H1 (cell line): ENCODE data around the gene DENND6B. TPM values are rescaled to one million over a fixed set of nuclear protein-coding genes. Genes with fewer than 3 reads are reported as not detected.

Experiments
- CTCF ChIA-PET: fragments of 300-600 bp; sonication (Branson Sonifier 250); formaldehyde crosslinking; loops from one replicate; lab custom pipeline; 2021; ENCODE audit not compliant: partially characterized antibody; lab: Charles Lee
- POLR2A ChIA-PET: fragments of 300-600 bp; sonication (Branson Sonifier 250); formaldehyde crosslinking; loops from one replicate; lab custom pipeline; 2021; ENCODE audit warnings: inconsistent platforms; ENCODE audit not compliant: partially characterized antibody; lab: Charles Lee
- DNase-seq, 2 experiments: peaks; one replicate each; pipeline versions ENCODE4 v3.0.0 to v3.0.0-alpha.2; 2010 to 2022; ENCODE audit warnings: low spot score in 2 of 2, low read depth in 1 of 2, mixed read lengths in 1 of 2
- FAIRE-seq: peaks from 2 replicates; lab custom pipeline; 2011; peaks lifted over from hg19 to GRCh38; lab: Jason Lieb, UNC
- H2AFZ ChIP-seq: 2 replicates; pipeline ENCODE4 v1.8.1; 2012; ENCODE audit warnings: low read length, inconsistent platforms
- H2AK5ac ChIP-seq: 2 replicates; pipeline ENCODE4 v1.6.1; 2013; ENCODE audit warnings: low read depth, low read length
- H2BK120ac ChIP-seq: replicated peaks from 2 replicates; pipeline ENCODE3; 2013; ENCODE audit warnings: low read depth, low read length, inconsistent platforms
- H2BK12ac ChIP-seq: 2 replicates; pipeline ENCODE4 v1.6.1; 2013; ENCODE audit warnings: low read depth, low read length
- H2BK15ac ChIP-seq: 2 replicates; pipeline ENCODE4 v1.6.1; 2013; ENCODE audit warnings: low read length
- H2BK20ac ChIP-seq: 2 replicates; pipeline ENCODE4 v1.6.1; 2013; ENCODE audit warnings: low read length
- H2BK5ac ChIP-seq: 2 replicates; pipeline ENCODE4 v1.6.1; 2013; ENCODE audit warnings: low read depth, low read length
- H3K14ac ChIP-seq: 2 replicates; pipeline ENCODE4 v1.6.1; 2013; ENCODE audit warnings: inconsistent platforms; ENCODE audit not compliant: insufficient read length
- H3K18ac ChIP-seq: 2 replicates; pipeline ENCODE4 v1.6.1; 2013; ENCODE audit warnings: low read length; ENCODE audit errors: extremely low read depth
- H3K23ac ChIP-seq: 2 replicates; pipeline ENCODE4 v1.6.1; 2013; ENCODE audit warnings: inconsistent platforms; ENCODE audit not compliant: insufficient read length
- H3K23me2 ChIP-seq: 2 replicates; pipeline ENCODE4 v1.6.1; 2013; ENCODE audit warnings: low read depth, low read length
- H3K27ac ChIP-seq: 2 replicates; pipeline ENCODE4 v1.6.1; 2011; ENCODE audit warnings: low read depth, low read length, inconsistent platforms
- H3K27me3 ChIP-seq, 4 experiments: replicated peaks in 1 of 4; 1 replicate in 1 of 4; 2 replicates in 3 of 4; pipeline versions ENCODE4 v1.6.1 to v1.8.1; 2011 to 2013; ENCODE audit warnings: low read length in 3 of 4, mild to moderate bottlenecking in 3 of 4, inconsistent platforms in 2 of 4, mixed read lengths in 2 of 4, moderate library complexity in 1 of 4; ENCODE audit not compliant: control insufficient read depth in 3 of 4, insufficient read depth in 3 of 4; ENCODE audit errors: extremely low read depth in 1 of 4
- H3K36me3 ChIP-seq, 4 experiments: 2 replicates each; pipeline versions ENCODE4 v1.6.1 to v1.8.1; 2011 to 2013; ENCODE audit warnings: mild to moderate bottlenecking in 4 of 4, low read length in 3 of 4, moderate library complexity in 2 of 4, control low read depth in 1 of 4, inconsistent platforms in 1 of 4; ENCODE audit not compliant: insufficient read depth in 4 of 4, control insufficient read depth in 2 of 4
- H3K4ac ChIP-seq: replicated peaks from 2 replicates; pipeline ENCODE3; 2013; ENCODE audit warnings: low read length, low read depth, mixed read lengths, inconsistent platforms; ENCODE audit not compliant: insufficient read length
- H3K4me1 ChIP-seq, 4 experiments: replicated peaks in 1 of 4; 1 replicate in 1 of 4; 2 replicates in 3 of 4; pipeline versions ENCODE4 v1.6.1 to v1.8.1; 2011 to 2013; ENCODE audit warnings: low read length in 3 of 4, inconsistent platforms in 2 of 4, mixed read lengths in 1 of 4; ENCODE audit not compliant: insufficient read depth in 4 of 4, control insufficient read depth in 3 of 4
- H3K4me2 ChIP-seq, 2 experiments: 2 replicates each; pipeline versions ENCODE4 v1.6.1 to v1.8.1; 2011 to 2013; ENCODE audit warnings: low read depth in 2 of 2, low read length in 2 of 2, control low read depth in 1 of 2, inconsistent platforms in 1 of 2, mild to moderate bottlenecking in 1 of 2; ENCODE audit not compliant: insufficient read depth in 1 of 2
- H3K4me3 ChIP-seq, 4 experiments: fragments of 200-600, 300-600 bp in 1 of 4; sonication (generic), shearing (Covaris generic), sonication (Bioruptor Twin) in 1 of 4; 2 replicates each; pipeline versions ENCODE4 v1.5.1 to v1.8.1; 2011 to 2016; ENCODE audit warnings: low read length in 4 of 4, low read depth in 3 of 4, control low read depth in 2 of 4, inconsistent platforms in 2 of 4, mild to moderate bottlenecking in 2 of 4, mixed read lengths in 1 of 4, moderate library complexity in 1 of 4; ENCODE audit not compliant: insufficient read depth in 2 of 4; ENCODE audit errors: extremely low read depth in 1 of 4
- H3K56ac ChIP-seq: replicated peaks from 2 replicates; pipeline ENCODE3; 2013; ENCODE audit warnings: low read depth, mild to moderate bottlenecking, mixed read lengths, low read length, inconsistent platforms; ENCODE audit not compliant: insufficient read length
- H3K79me1 ChIP-seq: 2 replicates; pipeline ENCODE4 v1.6.1; 2013; ENCODE audit warnings: low read depth, low read length, control low read depth
- H3K79me2 ChIP-seq, 2 experiments: 2 replicates each; pipeline versions ENCODE4 v1.6.1 to v1.8.1; 2012 to 2013; ENCODE audit warnings: low read length in 2 of 2, mild to moderate bottlenecking in 2 of 2, inconsistent platforms in 1 of 2; ENCODE audit not compliant: insufficient read depth in 2 of 2, control insufficient read depth in 1 of 2
- H3K9ac ChIP-seq, 4 experiments: replicated peaks in 1 of 4; 1 replicate in 1 of 4; 2 replicates in 3 of 4; pipeline versions ENCODE4 v1.6.1 to v1.8.1; 2011 to 2013; ENCODE audit warnings: low read depth in 3 of 4, low read length in 3 of 4, control low read depth in 2 of 4, mild to moderate bottlenecking in 2 of 4, moderate library complexity in 2 of 4, inconsistent platforms in 1 of 4; ENCODE audit errors: extremely low read depth in 1 of 4
- H3K9me3 ChIP-seq, 2 experiments: 2 replicates each; pipeline versions ENCODE4 v1.6.1 to v1.8.1; 2012 to 2013; ENCODE audit warnings: mild to moderate bottlenecking in 2 of 2, moderate library complexity in 2 of 2, control low read depth in 1 of 2, inconsistent platforms in 1 of 2, low read depth in 1 of 2, low read length in 1 of 2, mixed read lengths in 1 of 2; ENCODE audit not compliant: insufficient read depth in 2 of 2
- H4K20me1 ChIP-seq, 2 experiments: replicated peaks in 1 of 2; 2 replicates each; pipeline versions ENCODE3 to v1.8.1; 2011 to 2013; ENCODE audit warnings: inconsistent platforms in 2 of 2, low read length in 2 of 2, mild to moderate bottlenecking in 1 of 2; ENCODE audit not compliant: insufficient read depth in 2 of 2, control insufficient read depth in 1 of 2
- H4K5ac ChIP-seq: 2 replicates; pipeline ENCODE4 v1.6.1; 2013; ENCODE audit warnings: low read length, low read depth, mixed read lengths, inconsistent platforms; ENCODE audit not compliant: insufficient read length
- H4K8ac ChIP-seq: 2 replicates; pipeline ENCODE4 v1.8.0; 2013; ENCODE audit warnings: mild to moderate bottlenecking, moderate library complexity, low read length, inconsistent platforms; ENCODE audit not compliant: insufficient read depth; ENCODE audit errors: extremely low read depth
- H4K91ac ChIP-seq: replicated peaks from 2 replicates; pipeline ENCODE3; 2013; ENCODE audit warnings: low read length, mixed read lengths, inconsistent platforms; ENCODE audit not compliant: insufficient read length
- CTBP2 ChIP-seq: IDR thresholded peaks from 2 replicates; pipeline ENCODE4 v1.7.0; 2011; ENCODE audit warnings: borderline replicate concordance, mild to moderate bottlenecking, moderate library complexity, mixed read lengths, low read length; ENCODE audit not compliant: insufficient read depth, insufficient read length
- GTF2F1 ChIP-seq: IDR thresholded peaks from 2 replicates; pipeline ENCODE4 v1.6.1; 2012; ENCODE audit warnings: low read depth, low read length, improper control_type of control experiment, borderline replicate concordance
- JUN ChIP-seq: IDR thresholded peaks from 2 replicates; pipeline ENCODE4 v1.6.1; 2011; ENCODE audit warnings: low read depth, mild to moderate bottlenecking, improper control_type of control experiment, low read length
- WGBS, 2 experiments: shearing (Covaris generic) in 1 of 2; methylation state at CpG; one replicate each; pipeline versions ENCODE4 v1.1.6 to v1.1.7; 2013 to 2015; ENCODE audit warnings: low lambda C conversion rate in 2 of 2, mixed read lengths in 2 of 2, inconsistent platforms in 1 of 2, low coverage in 1 of 2, missing lambda C conversion rate in 1 of 2; ENCODE audit not compliant: insufficient replicate concordance in 2 of 2, insufficient coverage in 1 of 2, insufficient read length in 1 of 2; ENCODE audit errors: extremely low coverage in 1 of 2, missing lambda C conversion rate in 1 of 2; 5-methylcytosine and 5-hydroxymethylcytosine counted together
- polyA plus RNA-seq, 7 experiments: library from polyadenylated mRNA; depleted of rRNA in 3 of 7; stranded (reverse) in 5 of 7; unstranded in 2 of 7; fragments of >200 nt in 5 of 7; fragments of 200-250 nt in 2 of 7; gene quantifications; 1 replicate in 5 of 7; 2 replicates in 1 of 7; 4 replicates in 1 of 7; pipeline versions ENCODE4 v1.2.1 to v1.2.3, GENCODE V29; 2011 to 2013; ENCODE audit warnings: missing spikeins in 2 of 7, mixed read lengths in 2 of 7
- total RNA-seq: library from RNA; stranded (reverse); fragmentation: NEBNext Ultra II Directional; extraction: Animal tissue kit (Norgen Biotek cat#: 25700); gene quantifications from 2 replicates; pipeline ENCODE4 v1.2.1, GENCODE V29; 2021

Gene DENND6B
- total and polyA plus RNA-seq, 2 of the 8 experiments (the other 6 are each of a cell fraction or from before 2014, with no cell fraction given): 1.1 to 1.9 TPM

DNA sequence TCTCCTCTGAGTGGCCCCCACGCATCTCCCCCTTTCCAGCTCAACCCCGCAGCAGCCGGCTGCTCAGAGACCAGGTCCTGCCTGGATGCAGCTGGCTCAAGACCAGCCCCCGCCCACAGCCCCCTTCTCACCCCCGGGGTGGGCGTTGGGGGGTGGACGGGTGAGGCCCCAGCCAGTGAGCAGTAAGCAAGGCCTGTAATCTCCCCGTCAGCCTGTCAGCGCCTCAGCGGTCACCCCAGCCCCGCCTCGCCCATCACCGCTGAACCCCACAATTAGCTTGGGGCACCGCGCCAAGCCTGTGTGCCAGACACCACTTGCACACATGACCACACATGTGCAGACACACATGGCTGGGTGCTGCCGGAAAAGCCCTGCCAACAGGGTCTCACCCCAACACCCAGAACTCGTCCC lies 25.2 kb downstream of the DENND6B start:
- no peak overlapping the region for H3K27ac ChIP-seq
- peaks cover 3 to 45% (median 25%) of the 10 kb centered on the region in 4 experiments for H3K4me1 ChIP-seq
- TF ChIP-seq JUN (no peak), CTBP2 (no peak), GTF2F1 (no peak)
- no peak overlapping the region for H2AFZ ChIP-seq
- FAIRE-seq: no peak
- ChIA-PET POLR2A (interaction anchor here (1.6 kb wide), 1 partner anchor 10 kb away, joined by 4 read pairs; no protein-coding TSS in a partner anchor), CTCF (interaction anchor here (1.1 to 2.0 kb wide), 5 partner anchors 8 to 94 kb away, joined by 3 to 8 read pairs (median 3); no protein-coding TSS in a partner anchor)
- H3K23me2 ChIP-seq: peaks cover 9% of the 10 kb centered on the region; the same call in 1 of the 2 replicates
- H3K56ac ChIP-seq: no peak overlapping the region
- peaks cover 16 to 36% of the 10 kb centered on the region in 2 experiments for H4K20me1 ChIP-seq
- no peak overlapping the region for H3K4me3 ChIP-seq
- H3K36me3 ChIP-seq: no peaks in the 10 kb centered on the region
- no peaks in the 10 kb centered on the region for H3K9me3 ChIP-seq
- 100% methylated on average over 1 of the region's 17 CpGs; no CpG with 5 or more reads in 1 of the 2 experiments for WGBS, 2 experiments
- no peak overlapping the region; the same call in 1 of the 2 replicates for H2BK5ac ChIP-seq
- no peak overlapping the region for H2BK15ac ChIP-seq
- H3K18ac ChIP-seq: no peak overlapping the region
- no peak overlapping the region for H3K14ac ChIP-seq
- no peak overlapping the region for H4K5ac ChIP-seq
- H3K27me3 ChIP-seq: no peaks in the 10 kb centered on the region; a peak in 2 of 7 replicates
- H2AK5ac ChIP-seq: 0 out of 2 replicates have a peak overlapping the region, but pooled peaks have one; percentile 28
- peaks cover 0 to 29% of the 10 kb centered on the region in 2 experiments; a peak in 3 of 4 replicates for H3K79me2 ChIP-seq
- H2BK20ac ChIP-seq: no peak overlapping the region
- H3K4me2 ChIP-seq: no peak overlapping the region
- no peak for DNase-seq
- H2BK120ac ChIP-seq: no peak overlapping the region
- no peak overlapping the region for H3K4ac ChIP-seq
- H4K91ac ChIP-seq: no peak overlapping the region
- H3K9ac ChIP-seq: no peak overlapping the region
- no peak overlapping the region for H2BK12ac ChIP-seq
- H3K79me1 ChIP-seq: peaks cover 18% of the 10 kb centered on the region
- H4K8ac ChIP-seq: no peak overlapping the region
- no peak overlapping the region for H3K23ac ChIP-seq
